GM13977 (cell line): Measurements from ENCODE around the gene CA5B.
"Not testable (repeated sequence)": the region's sequence is repeated elsewhere in the genome, so short reads cannot be mapped to it uniquely, and the experiment has no call there.

Source experiments
- DNase-seq: peaks from one replicate; pipeline ENCODE4 v3.0.0; 2012; ENCODE audit warnings: low spot score
- in situ Hi-C: fragments of 300-500 bp; cut with MboI; formaldehyde crosslinking; loops from one replicate; pipeline ENCODE4 v1.12.0; 2022; ENCODE audit warnings: low sequenced_read_pairs, low pct_unique_long_range_greater_than_20kb, mixed read lengths, inconsistent platforms; ENCODE audit not compliant: unreplicated experiment
- TF ChIP-seq, protein P1 (sequence below): IDR thresholded peaks from 2 replicates; pipeline ENCODE4 v1.5.1; 2012; ENCODE audit warnings: mild to moderate bottlenecking, control low read depth; ENCODE audit not compliant: insufficient read depth; ENCODE audit errors: extremely low read depth, missing control alignments

CA5B gene

DNA sequence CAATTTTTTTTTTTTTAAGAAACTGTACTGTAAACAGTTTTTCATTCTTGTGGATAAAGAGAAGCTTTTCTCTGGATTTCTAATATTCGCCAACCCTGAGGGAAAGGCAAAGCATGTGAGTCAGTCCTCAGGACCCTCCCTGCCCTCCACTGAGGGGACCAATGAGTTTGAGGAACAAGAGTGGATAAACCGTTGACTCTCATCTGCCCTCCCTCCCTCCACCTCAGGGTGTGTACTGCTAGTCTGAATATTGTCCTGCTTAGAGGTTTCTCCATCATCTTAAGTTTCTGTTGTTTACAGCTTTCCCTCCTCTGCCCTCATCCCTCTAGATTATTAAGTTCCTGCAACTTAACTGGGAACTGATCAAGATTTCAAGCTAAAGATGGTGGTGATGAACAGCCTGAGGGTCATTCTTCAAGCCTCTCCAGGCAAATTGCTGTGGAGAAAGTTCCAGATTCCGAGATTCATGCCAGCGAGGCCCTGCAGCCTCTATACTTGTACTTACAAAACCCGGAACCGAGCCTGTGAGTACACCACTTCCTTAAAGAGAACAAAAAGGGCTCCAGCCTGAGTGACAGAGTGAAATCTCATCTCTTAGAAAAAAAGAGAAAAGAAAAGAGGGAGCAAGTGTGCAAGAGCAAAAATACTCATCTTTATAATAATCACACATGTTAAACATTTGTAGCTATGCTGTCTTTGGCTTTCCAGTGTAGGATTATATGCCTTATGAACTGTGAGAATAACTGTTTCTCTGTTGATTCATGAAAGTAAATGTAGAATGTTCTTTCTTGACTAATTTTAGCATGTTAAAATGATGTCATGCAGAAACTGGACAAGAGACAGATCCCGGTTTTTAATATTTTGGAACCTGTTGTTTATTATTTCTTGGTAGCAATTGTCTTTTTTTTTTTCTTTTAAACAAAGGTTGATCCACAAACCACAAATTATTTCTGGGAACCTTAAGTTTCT, 11.9 kb downstream of the CA5B start:
- DNase-seq = no peak
- in situ Hi-C loops = no loop called here
- TF ChIP-seq, protein P1, sequence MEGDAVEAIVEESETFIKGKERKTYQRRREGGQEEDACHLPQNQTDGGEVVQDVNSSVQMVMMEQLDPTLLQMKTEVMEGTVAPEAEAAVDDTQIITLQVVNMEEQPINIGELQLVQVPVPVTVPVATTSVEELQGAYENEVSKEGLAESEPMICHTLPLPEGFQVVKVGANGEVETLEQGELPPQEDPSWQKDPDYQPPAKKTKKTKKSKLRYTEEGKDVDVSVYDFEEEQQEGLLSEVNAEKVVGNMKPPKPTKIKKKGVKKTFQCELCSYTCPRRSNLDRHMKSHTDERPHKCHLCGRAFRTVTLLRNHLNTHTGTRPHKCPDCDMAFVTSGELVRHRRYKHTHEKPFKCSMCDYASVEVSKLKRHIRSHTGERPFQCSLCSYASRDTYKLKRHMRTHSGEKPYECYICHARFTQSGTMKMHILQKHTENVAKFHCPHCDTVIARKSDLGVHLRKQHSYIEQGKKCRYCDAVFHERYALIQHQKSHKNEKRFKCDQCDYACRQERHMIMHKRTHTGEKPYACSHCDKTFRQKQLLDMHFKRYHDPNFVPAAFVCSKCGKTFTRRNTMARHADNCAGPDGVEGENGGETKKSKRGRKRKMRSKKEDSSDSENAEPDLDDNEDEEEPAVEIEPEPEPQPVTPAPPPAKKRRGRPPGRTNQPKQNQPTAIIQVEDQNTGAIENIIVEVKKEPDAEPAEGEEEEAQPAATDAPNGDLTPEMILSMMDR = no peak

DNA sequence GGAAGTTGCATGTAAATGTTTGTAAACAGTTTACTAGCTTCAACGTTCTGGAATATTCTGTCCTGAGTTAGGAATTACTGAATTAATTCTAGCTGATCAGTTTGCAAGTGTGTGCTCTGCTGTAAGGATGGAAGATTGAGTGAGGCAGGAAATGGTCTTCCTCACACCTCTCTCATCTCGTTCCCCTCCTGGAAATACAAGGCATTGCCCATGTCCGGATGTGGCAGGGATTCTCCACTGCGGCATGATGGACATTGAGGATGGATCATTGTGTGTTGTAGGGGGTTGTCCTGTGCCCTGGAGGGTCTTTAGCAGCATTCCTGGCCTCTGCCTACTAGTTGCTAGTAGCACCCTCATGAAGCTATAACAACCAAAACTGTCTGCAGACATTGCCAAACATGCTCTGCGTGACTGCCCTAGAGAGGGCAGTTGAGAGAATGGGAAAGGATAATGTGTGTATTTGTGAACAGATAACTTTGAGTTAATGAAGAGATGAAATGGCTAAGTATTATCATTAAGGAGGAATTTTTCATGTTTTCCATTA, 12.6 kb downstream of the CA5B start:
- in situ Hi-C loops = no loop called here
- TF ChIP-seq, protein P1 = no peak
- DNase-seq = no peak

DNA sequence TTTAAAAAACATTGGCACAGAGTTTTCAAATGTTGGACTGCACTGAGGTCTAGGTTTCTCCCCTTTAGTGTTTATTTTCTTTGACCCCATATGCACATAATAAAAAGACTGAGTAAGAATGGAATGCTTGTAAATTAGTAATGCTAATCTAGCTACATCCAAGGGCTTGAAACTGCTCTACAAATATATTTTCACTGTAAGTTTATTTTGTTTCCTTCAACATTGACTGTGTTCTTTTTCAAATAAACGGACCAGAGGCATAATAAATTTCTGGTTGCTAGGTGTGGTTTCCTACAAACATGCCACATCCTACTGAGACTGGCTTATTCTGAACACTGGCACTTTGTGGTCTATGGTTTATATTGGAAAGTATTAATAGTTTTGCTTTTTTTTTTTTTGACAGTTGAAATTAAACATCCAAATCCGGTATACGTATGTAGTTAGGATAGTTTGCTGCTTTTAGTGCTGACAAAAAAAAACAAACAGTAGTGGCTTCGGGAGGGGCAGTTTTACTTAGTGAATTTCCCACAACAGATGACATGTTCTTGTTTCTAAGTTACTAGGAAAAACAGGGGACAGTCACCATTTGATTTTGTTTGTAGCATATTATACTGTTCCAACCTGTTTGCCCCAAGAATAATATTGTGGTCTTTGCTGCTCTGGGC, 13.2 kb downstream of the CA5B start:
- DNase-seq = no peak
- TF ChIP-seq, protein P1 = no peak
- in situ Hi-C loops = no loop called here

DNA sequence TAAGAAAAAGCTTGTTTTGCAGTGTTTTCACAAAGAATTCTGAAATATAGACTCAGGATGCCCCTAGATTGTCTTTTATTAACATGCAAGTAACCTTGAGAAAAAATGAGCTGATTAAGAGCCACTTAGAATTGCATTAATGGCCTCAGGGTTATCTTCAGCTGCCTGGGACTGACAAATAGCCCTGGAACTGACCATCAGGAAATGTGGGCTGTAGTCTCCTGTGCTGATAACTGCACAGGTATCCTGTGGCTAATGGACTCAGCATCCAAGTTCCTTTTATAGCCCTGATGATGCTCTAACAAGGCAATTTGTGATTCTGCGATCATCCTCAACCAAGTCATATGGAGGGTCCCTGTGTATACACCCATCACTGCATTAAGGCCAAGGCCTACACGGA, 17.0 kb downstream of the CA5B start:
- TF ChIP-seq, protein P1 = no peak
- in situ Hi-C loops = no loop called here
- no peak for DNase-seq

DNA sequence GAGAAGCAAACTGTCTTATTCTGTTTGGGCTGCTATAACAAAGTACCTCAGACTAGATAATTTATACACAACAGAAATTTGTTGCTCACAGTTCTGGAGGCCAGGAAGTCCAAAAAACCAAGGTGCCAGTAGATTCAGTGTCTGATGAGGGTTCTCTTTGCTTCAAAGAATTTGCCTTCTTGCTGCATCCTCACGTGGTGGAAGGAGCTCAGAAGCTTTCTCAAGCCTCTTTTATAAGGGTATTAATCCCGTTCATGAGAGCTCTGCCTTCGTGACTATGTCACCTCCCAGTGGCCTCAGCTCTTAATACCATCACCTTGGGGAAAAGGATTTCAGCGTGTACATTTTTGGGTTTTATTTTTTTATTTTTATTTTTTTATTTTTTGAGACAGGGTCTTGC, 20.1 kb downstream of the CA5B start:
- TF ChIP-seq, protein P1 = no peak
- in situ Hi-C loops = no loop called here
- DNase-seq = no peak

DNA sequence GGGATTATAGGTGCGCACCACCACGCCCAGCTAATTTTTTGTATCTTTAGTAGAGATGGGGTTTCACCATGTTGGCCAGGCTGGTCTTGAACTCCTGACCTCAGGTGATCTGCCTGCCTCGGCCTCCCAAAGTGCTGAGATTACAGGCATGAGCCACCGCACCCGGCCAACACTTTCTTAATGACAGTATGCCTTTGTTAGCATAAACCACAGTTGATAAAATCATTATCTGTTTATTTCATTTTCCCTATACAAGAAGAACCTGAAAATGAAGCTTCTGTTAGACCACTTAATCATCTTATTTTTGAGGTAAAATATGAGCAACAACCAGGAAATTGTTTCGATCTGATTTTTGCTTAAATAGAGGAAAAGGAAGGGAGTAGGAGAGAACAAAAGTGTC, 21.8 kb downstream of the CA5B start:
- in situ Hi-C loops, DNase-seq: not testable (repeated sequence)
